ENCODE measurements around the gene PTH1R.

DNA sequence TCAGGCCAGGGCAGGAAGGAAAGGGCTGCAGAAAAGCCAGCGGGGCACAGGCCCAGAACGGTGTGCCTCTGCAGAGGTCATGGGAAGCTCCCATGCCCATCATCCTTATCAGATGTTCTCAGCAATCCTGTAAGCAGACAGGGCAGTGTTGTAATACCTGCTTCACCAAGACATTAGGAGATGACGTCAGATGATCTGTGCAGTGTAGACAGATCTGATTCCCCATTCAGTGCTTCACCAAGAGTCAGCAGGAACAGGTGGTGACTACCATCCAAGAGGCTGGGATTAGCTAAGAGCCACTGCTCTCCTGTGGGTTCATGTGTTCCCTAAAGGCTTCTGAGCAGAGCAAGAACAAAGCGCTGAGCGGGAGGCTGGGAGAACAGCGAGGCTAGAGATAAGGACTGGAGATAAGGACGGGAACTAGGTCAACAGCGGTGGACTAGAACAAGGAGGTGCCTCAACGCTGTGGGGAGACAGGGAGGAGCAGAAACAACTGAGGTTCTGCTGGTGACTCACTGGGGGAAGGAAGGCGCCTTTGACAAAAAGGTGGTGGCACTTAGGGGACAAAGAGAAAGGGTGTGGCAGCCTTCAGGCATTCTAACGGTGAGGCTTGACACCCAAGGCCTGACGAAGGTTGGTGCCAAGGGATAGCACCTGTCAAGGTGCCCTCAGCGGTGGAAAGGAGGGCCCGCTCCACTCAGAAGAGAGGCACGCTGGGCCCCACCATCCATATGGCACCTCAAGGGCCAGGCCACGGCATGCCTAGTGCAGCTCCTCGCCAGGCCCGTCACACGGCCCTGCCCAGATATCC is 70.7 kb downstream of the PTH1R start:
- no peak for TF ChIP-seq POLR2AphosphoS5 (IDR thresholded peaks at IDR 0.05)
- TF ChIP-seq, protein P1, sequence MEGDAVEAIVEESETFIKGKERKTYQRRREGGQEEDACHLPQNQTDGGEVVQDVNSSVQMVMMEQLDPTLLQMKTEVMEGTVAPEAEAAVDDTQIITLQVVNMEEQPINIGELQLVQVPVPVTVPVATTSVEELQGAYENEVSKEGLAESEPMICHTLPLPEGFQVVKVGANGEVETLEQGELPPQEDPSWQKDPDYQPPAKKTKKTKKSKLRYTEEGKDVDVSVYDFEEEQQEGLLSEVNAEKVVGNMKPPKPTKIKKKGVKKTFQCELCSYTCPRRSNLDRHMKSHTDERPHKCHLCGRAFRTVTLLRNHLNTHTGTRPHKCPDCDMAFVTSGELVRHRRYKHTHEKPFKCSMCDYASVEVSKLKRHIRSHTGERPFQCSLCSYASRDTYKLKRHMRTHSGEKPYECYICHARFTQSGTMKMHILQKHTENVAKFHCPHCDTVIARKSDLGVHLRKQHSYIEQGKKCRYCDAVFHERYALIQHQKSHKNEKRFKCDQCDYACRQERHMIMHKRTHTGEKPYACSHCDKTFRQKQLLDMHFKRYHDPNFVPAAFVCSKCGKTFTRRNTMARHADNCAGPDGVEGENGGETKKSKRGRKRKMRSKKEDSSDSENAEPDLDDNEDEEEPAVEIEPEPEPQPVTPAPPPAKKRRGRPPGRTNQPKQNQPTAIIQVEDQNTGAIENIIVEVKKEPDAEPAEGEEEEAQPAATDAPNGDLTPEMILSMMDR (IDR thresholded peaks at IDR 0.05): no peak

Measured in gastroesophageal sphincter (tissue), 3 donors.